Gastroesophageal sphincter (tissue), 3 donors: Measurements from ENCODE around the gene TBC1D8.

Experiments
- CTCF ChIP-seq, 4 experiments: fragments of 200-600 bp in 2 of 4; fragments of 450-650 bp in 2 of 4; sonication (generic) in 1 of 4; IDR thresholded peaks; one replicate each; pipeline ENCODE4 v1.5.1; 2017 to 2019; ENCODE audit warnings: antibody characterized with exemption in 4 of 4, mild to moderate bottlenecking in 2 of 4, moderate library complexity in 2 of 4
- POLR2A ChIP-seq, 2 donors: fragments of 450-650 bp; IDR thresholded peaks; one replicate each; pipeline ENCODE4 v1.6.1; 2017; ENCODE audit warnings: antibody characterized with exemption in 2 of 2, mild to moderate bottlenecking in 2 of 2, moderate library complexity in 1 of 2

DNA sequence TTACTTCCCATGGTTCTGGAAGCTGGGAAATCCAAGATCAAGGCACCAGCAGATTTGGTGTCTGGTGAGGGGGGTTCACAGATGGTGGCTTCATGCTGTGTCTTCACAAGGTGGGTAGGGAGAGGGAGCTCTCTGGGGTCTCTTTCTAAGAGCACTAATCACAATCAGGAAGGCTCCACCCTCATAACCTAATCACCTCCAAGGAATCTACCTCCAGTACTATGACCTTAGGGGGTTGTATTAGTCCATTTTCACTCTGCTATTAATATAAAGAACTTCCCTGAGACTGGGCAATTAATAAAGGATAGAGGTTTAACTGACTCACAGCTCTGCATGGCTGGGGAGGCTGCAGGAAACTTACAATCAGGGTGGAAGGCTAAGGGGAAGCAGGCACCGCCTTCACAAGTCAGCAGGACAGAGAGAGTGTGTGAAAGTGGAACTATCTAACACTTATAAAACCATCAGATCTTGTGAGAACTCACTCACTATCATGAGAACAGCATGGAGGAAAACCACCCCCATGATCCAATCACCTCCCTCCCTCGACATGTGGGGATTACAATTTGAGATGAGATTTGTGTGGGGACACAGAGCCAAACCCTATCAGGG, 17.6 kb downstream of the TBC1D8 start:
- no peak for TF ChIP-seq POLR2A (IDR thresholded peaks at IDR 0.05)
- no peak for TF ChIP-seq CTCF (IDR thresholded peaks at IDR 0.05)
